Gastrocnemius medialis (tissue), 4 donors: ENCODE results near the gene FRS3.

ENCODE experiments used
- CTCF ChIP-seq, 5 experiments: fragments of 450-650 bp in 3 of 5; fragments of 200-600 bp in 2 of 5; sonication (generic) in 2 of 5; IDR thresholded peaks in 4 of 5; conservative IDR thresholded peaks in 1 of 5; 1 replicate in 4 of 5; 2 replicates in 1 of 5; pipeline ENCODE4 v1.5.1; 2016 to 2019; ENCODE audit warnings: antibody characterized with exemption in 5 of 5, mild to moderate bottlenecking in 3 of 5, moderate library complexity in 3 of 5
- POLR2A ChIP-seq, 2 donors: fragments of 450-650 bp; IDR thresholded peaks; one replicate each; pipeline ENCODE4 v1.6.1; 2017; ENCODE audit warnings: antibody characterized with exemption in 2 of 2, mild to moderate bottlenecking in 2 of 2, moderate library complexity in 2 of 2

DNA sequence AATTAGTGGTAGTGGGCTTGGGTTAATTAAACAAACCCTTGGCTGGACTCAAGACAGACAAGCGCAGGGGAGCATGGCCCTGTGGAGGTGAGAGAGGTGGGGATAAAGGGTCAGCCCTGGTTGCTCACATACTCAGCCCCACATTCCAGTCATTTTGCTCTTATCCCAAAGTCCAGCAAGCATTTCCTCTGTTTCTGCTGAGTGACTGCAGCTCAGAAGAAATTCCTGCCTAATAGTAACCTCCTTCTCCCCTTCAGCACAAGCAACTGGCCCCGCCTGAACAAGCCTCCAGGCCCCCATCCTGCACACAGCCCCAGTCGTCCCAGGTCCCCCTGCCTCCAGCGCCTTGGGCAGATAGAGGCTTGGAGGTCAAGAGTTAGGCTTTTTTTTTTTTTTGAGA, 40.7 kb downstream of the FRS3 start:
- TF ChIP-seq CTCF (IDR thresholded peaks at IDR 0.05 in 4 of 5, conservative IDR thresholded peaks at IDR 0.05 in 1 of 5) (no peak), POLR2A (IDR thresholded peaks at IDR 0.05) (no peak)
